ENCODE measurements around the gene CRB3.

Gene CRB3

GRCh38 chr19:6433165-6433564 is 30.9 kb upstream of the CRB3 start:
- DNase-seq (ENCODE audit: low read depth): no peak

- DNase-seq (ENCODE audit: low read depth): no peak
These were observed 30.4 kb upstream of the CRB3 start, which contains the start of gene SLC25A41 for GRCh38 chr19:6433663-6434062. Gene SLC25A41 (minus strand): TSS chr19:6433763. CDS start chr19:6433693, 70 bp downstream.

- DNase-seq (ENCODE audit: low read depth): no peak
These were observed 24.3 kb upstream of the CRB3 start for GRCh38 chr19:6439743-6440142.

- DNase-seq (ENCODE audit: low read depth): no peak
These were observed 23.2 kb upstream of the CRB3 start for GRCh38 chr19:6440905-6441304.

- no peak for DNase-seq (ENCODE audit: low read depth)
These were observed 21.9 kb upstream of the CRB3 start for GRCh38 chr19:6442087-6442688.

GRCh38 chr19:6443986-6444385 is 20.1 kb upstream of the CRB3 start:
- DNase-seq (ENCODE audit: low read depth): no peak

- DNase-seq (ENCODE audit: low read depth): no peak
These were observed 17.6 kb upstream of the CRB3 start for GRCh38 chr19:6446452-6446851.

- no peak for DNase-seq (ENCODE audit: low read depth)
These were observed 16.0 kb upstream of the CRB3 start for GRCh38 chr19:6448045-6448444.

GRCh38 chr19:6450166-6450565 is 13.9 kb upstream of the CRB3 start:
- no peak for DNase-seq (ENCODE audit: low read depth)

- DNase-seq (ENCODE audit: low read depth): no peak
These were observed 12.4 kb upstream of the CRB3 start for GRCh38 chr19:6451583-6452222.

- no peak for DNase-seq (ENCODE audit: low read depth)
These were observed 11.9 kb upstream of the CRB3 start for GRCh38 chr19:6452223-6452614.

- DNase-seq (ENCODE audit: low read depth): no peak
These were observed 11.2 kb upstream of the CRB3 start for GRCh38 chr19:6452899-6453298.

GRCh38 chr19:6453951-6454565 is 10.0 kb upstream of the CRB3 start:
- DNase-seq (ENCODE audit: low read depth): no peak

- DNase-seq (ENCODE audit: low read depth): no peak
These were observed 8.1 kb upstream of the CRB3 start for GRCh38 chr19:6455924-6456323.

GRCh38 chr19:6457958-6458694 is 5.9 kb upstream of the CRB3 start:
- DNase-seq (ENCODE audit: low read depth): no peak

GRCh38 chr19:6458695-6459261 is 5.3 kb upstream of the CRB3 start:
- DNase-seq (ENCODE audit: low read depth): no peak

GRCh38 chr19:6459262-6460098 is 4.6 kb upstream of the CRB3 start, which contains the start of gene SLC25A23:
Gene SLC25A23 (minus strand): TSS chr19:6459792. CDS start chr19:6459628, 164 bp downstream.
- DNase-seq (ENCODE audit: low read depth): peak; percentile 18

- peak; percentile 84 for DNase-seq (ENCODE audit: low read depth)
These were observed 3.8 kb upstream of the CRB3 start for GRCh38 chr19:6460099-6460884.

- DNase-seq (ENCODE audit: low read depth): no peak
These were observed 935 bp downstream of the CRB3 start for GRCh38 chr19:6465006-6465405.

GRCh38 chr19:6465663-6466062 is 1.6 kb downstream of the CRB3 start:
- DNase-seq (ENCODE audit: low read depth): no peak
